ENCODE results near the gene TSPAN18. TPM values are rescaled to one million over a fixed set of nuclear protein-coding genes. Genes with fewer than 3 reads are reported as not detected.

The TSPAN18 gene
- total RNA-seq, 1 experiment from 2014 or later, result not detected

- ChIA-PET POLR2A (ENCODE audit: unreplicated experiment) (no interaction called here), CTCF (no interaction called here)
- DNase-seq (no peak), ATAC-seq (no peak; the same call in 1 of the 2 replicates)
- Histone ChIP-seq H3K27me3 (ENCODE audit: low read length) (peaks cover 15% of the 10 kb centered on the region; the same call in 1 of the 2 replicates), H3K4me3 (ENCODE audit: low read length) (no peak overlapping the region), H3K27ac (ENCODE audit: low read length) (no peak overlapping the region), H3K4me2 (ENCODE audit: low read length) (no peak overlapping the region), H3K79me2 (ENCODE audit: low read length) (no peaks in the 10 kb centered on the region), H4K20me1 (ENCODE audit: low read length) (no peaks in the 10 kb centered on the region), H3K9me2 (replicated peaks; ENCODE audit: low read length) (no peaks in the 10 kb centered on the region), H3K9me3 (ENCODE audit: low read length) (no peaks in the 10 kb centered on the region), H3K9ac (ENCODE audit: low read length) (no peak overlapping the region), H3F3A (ENCODE audit: low read length, unreplicated experiment) (no peaks in the 10 kb centered on the region), H2AFZ (ENCODE audit: low read length) (no peak overlapping the region), H3K4me1 (ENCODE audit: insufficient read depth, low read length) (no peaks in the 10 kb centered on the region), H3K36me3 (ENCODE audit: low read depth, low read length) (no peaks in the 10 kb centered on the region)
- BruUV-seq (replicated peaks), result no TSS peak
- TF ChIP-seq CTCF (conservative IDR thresholded peaks at IDR 0.05; ENCODE audit: low read depth, low read length), result no peak
- no peak for TF ChIP-seq EZH2phosphoT487 (IDR thresholded peaks at IDR 0.05; ENCODE audit: borderline replicate concordance, low read length)
- no peak for TF ChIP-seq EZH2 (IDR thresholded peaks at IDR 0.05; ENCODE audit: low read length, unreplicated experiment)
- intact Hi-C loops (cut with micrococcal nuclease), result no loop called here
These were observed 190.1 kb downstream of the TSPAN18 start for GRCh38 chr11:44916801-44917385.

- H3K36me3 ChIP-seq (ENCODE audit: low read depth, low read length), result no peaks in the 10 kb centered on the region
- no peak overlapping the region for H3K4me3 ChIP-seq (ENCODE audit: low read length)
- DNase-seq (no peak), ATAC-seq (no peak)
- H3K27ac ChIP-seq (ENCODE audit: low read length), result no peak overlapping the region
- no peaks in the 10 kb centered on the region for H3K9me2 ChIP-seq (replicated peaks; ENCODE audit: low read length)
- no TSS peak for BruUV-seq (replicated peaks)
- peaks cover 15% of the 10 kb centered on the region; the same call in 1 of the 2 replicates for H3K27me3 ChIP-seq (ENCODE audit: low read length)
- no peak overlapping the region for H3K4me2 ChIP-seq (ENCODE audit: low read length)
- H3K79me2 ChIP-seq (ENCODE audit: low read length), result no peaks in the 10 kb centered on the region
- CTCF ChIA-PET, result no interaction called here
- TF ChIP-seq CTCF (conservative IDR thresholded peaks at IDR 0.05; ENCODE audit: low read depth, low read length) (no peak), EZH2 (IDR thresholded peaks at IDR 0.05; ENCODE audit: low read length, unreplicated experiment) (no peak), EZH2phosphoT487 (IDR thresholded peaks at IDR 0.05; ENCODE audit: borderline replicate concordance, low read length) (no peak)
- intact Hi-C loops (cut with micrococcal nuclease), result no loop called here
- no peaks in the 10 kb centered on the region for H4K20me1 ChIP-seq (ENCODE audit: low read length)
- no peak overlapping the region for H2AFZ ChIP-seq (ENCODE audit: low read length)
- POLR2A ChIA-PET (ENCODE audit: unreplicated experiment), result interaction anchor here (0.7 kb wide), 1 partner anchor 346 kb away, joined by 3 read pairs; no protein-coding TSS in a partner anchor
- no peaks in the 10 kb centered on the region for H3K9me3 ChIP-seq (ENCODE audit: low read length)
- H3K9ac ChIP-seq (ENCODE audit: low read length), result no peak overlapping the region
- H3K4me1 ChIP-seq (ENCODE audit: insufficient read depth, low read length), result no peaks in the 10 kb centered on the region
- H3F3A ChIP-seq (ENCODE audit: low read length, unreplicated experiment), result no peaks in the 10 kb centered on the region
These were observed 191.0 kb downstream of the TSPAN18 start for GRCh38 chr11:44917741-44918140.

GRCh38 chr11:44920451-44920850 is 193.7 kb downstream of the TSPAN18 start:
- no peak overlapping the region for H3K4me3 ChIP-seq (ENCODE audit: low read length)
- no peaks in the 10 kb centered on the region for H3K9me2 ChIP-seq (replicated peaks; ENCODE audit: low read length)
- POLR2A ChIA-PET (ENCODE audit: unreplicated experiment), result no interaction called here
- no peaks in the 10 kb centered on the region for H3K79me2 ChIP-seq (ENCODE audit: low read length)
- H3K9me3 ChIP-seq (ENCODE audit: low read length), result no peaks in the 10 kb centered on the region
- intact Hi-C loops (cut with micrococcal nuclease), result loop anchor here (10.0 kb wide), 1 partner anchor 414 kb away; no protein-coding TSS in a partner anchor
- BruUV-seq (replicated peaks), result no TSS peak
- H3K36me3 ChIP-seq (ENCODE audit: low read depth, low read length), result no peaks in the 10 kb centered on the region
- no peak overlapping the region for H3K27ac ChIP-seq (ENCODE audit: low read length)
- no peaks in the 10 kb centered on the region for H3F3A ChIP-seq (ENCODE audit: low read length, unreplicated experiment)
- TF ChIP-seq EZH2phosphoT487 (IDR thresholded peaks at IDR 0.05; ENCODE audit: borderline replicate concordance, low read length), result no peak
- no peak for TF ChIP-seq CTCF (conservative IDR thresholded peaks at IDR 0.05; ENCODE audit: low read depth, low read length)
- TF ChIP-seq EZH2 (IDR thresholded peaks at IDR 0.05; ENCODE audit: low read length, unreplicated experiment), result no peak
- H3K4me2 ChIP-seq (ENCODE audit: low read length), result no peak overlapping the region
- no peak overlapping the region for H2AFZ ChIP-seq (ENCODE audit: low read length)
- no peaks in the 10 kb centered on the region for H4K20me1 ChIP-seq (ENCODE audit: low read length)
- H3K9ac ChIP-seq (ENCODE audit: low read length), result no peak overlapping the region
- CTCF ChIA-PET, result no interaction called here
- peaks cover 15% of the 10 kb centered on the region; the same call in 1 of the 2 replicates for H3K27me3 ChIP-seq (ENCODE audit: low read length)
- DNase-seq (no peak), ATAC-seq (no peak)
- H3K4me1 ChIP-seq (ENCODE audit: insufficient read depth, low read length), result no peaks in the 10 kb centered on the region
